Left ventricle myocardium superior (tissue), 1 donor: ENCODE results near the gene NBAS. TPM values are rescaled to one million over a fixed set of nuclear protein-coding genes. Genes with fewer than 3 reads are reported as not detected.

Source experiments
- ATAC-seq: fragments of 200-7000 bp; cut with Tn5 transposase; one replicate; pipeline ENCODE4 v1.9.1; 2020; ENCODE audit warnings: mild to moderate bottlenecking, moderate library complexity
- DNase-seq: peaks from one replicate; pipeline ENCODE4 v3.0.0-alpha.2; 2020
- intact Hi-C: fragments of 100-400 bp; cut with micrococcal nuclease; formaldehyde crosslinking; loops from one replicate; pipeline ENCODE4 v1.11.0; 2022
- total RNA-seq: library from RNA; stranded (reverse); fragmentation: NEBNext Ultra II Directional; extraction: Animal tissue kit (Norgen Biotek cat#: 25700); gene quantifications from one replicate; pipeline ENCODE4 v1.2.1, GENCODE V29; 2021
- donor health status: DM: no; HTN: yes; CAD: no; lungs with severe emphysema.

NBAS gene
- total RNA-seq, 1 donor from 2014 or later: 64.4 TPM

DNA sequence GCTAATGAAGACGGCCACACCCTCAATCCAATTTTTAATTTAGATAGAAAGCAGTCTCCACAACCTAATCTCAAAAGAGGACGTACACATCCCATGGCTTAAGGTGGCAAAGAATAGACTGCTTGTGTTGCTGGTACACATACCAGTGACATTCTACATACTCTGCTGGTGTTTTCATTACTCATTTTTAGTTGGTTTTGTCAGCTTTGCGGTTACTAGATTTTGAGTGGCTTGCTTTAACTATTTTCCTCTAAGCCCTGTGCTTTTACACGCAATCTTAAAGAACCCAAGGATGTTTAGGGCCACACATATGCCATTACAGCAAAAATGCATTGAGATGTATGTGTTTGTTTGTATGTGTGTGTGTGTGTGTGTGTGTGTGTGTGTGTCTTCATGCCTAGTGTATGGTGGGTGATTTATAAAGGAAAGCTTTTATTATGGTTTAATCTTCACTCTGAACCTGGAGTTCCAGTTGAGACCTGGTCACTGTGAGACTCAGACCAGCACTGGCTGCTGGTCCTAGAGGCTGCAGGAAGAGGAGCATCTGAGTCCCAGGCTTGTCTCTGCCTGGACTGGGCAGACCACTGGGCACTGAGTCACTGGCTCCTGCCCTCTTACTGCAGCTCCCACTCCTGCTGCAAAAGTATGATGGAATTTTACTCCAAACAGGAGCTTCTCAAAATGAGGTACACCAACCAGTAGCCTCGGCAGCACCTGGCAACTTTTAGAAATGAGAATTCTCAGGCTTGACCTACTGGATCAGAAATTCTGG, 415.9 kb downstream of the NBAS start:
- ATAC-seq (no peak), DNase-seq (no peak)
- intact Hi-C loops: no loop called here

DNA sequence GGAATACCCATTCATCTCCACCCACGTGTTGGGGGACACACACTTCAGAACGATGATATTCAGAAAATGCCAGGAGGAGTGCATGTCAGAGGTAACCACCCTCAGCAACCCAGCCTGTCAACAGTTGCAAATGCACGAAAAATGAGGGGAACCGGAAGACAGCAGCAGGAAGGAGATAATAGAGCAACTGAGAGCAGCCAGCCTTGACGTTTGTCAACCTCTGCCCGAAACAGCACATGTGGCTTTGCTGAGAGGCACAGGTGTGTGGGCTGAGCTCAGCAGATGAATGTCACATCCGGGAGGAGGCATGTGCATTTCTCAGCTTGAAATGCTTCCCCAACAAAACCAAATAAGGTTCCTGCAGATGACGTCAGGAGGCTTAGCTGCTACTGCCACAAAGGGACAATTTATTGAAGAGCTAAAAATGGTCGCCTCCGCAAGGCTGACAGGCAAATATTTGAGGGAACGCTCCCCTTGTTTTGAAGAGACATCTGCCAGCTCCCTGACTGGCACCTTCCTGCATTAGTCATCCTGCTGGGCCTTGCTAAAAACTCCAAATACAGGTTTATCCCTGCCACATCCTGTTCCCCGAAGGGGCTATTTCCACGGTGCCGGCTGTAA, 419.0 kb downstream of the NBAS start:
- intact Hi-C loops: no loop called here
- no peak for ATAC-seq
- no peak for DNase-seq

DNA sequence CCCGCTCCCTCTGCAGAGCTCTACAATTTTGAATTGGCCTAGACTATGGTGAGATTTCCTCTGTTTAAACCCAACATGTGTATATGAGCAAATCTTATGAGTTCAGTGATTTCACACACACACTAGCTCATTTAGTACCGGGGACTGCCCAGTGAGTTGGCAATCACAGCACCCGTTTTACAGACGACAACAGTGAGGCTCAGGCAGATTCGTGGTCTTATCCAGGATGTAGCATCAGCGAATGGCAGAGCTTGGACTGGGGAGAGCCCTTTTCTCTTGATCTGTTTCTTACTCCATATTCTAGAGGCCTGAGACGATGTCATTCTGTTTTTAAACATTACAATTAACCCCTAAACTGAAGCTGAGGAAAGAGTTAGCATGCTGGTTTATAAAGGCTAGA, 419.9 kb downstream of the NBAS start:
- ATAC-seq (no peak), DNase-seq (no peak)
- intact Hi-C loops: no loop called here

DNA sequence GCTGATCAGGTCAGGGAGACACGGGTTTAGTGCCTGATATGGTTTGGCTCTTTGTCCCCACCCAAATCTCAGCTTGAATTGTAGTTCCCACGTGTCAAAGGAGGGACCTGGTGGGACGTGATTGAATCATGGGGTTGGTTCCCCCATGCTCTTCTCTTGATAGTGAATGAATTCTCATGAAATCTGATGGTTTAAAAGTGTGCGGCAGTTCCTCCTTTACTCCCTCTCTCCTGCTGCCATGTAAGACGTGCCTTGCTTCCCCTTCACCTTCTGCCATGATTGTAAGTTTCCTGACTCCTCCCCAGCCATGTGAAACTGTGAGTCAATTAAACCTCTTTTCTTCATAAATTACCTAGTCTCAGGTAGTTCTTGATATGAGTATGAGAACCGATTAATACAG, 424.5 kb downstream of the NBAS start:
- intact Hi-C loops: no loop called here
- no peak for ATAC-seq

DNA sequence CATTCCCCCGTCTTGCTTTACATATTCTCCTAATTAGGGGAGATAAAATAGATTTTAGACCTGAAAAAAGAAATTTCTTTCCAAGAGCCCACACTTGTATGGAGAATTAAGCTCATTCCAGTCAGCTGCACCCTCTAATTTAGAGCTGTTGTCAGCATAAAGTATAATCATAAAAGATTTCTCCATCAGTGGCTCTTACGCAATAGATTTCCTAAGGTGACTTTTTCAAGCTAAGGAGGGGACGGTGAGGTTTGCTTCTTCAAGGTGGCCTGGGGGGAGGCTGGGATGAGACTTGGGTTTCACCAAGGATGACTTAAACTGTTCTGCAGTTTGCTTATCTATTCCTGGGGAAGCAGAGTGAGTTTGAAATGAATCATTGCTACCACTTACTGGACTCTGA, 426.2 kb downstream of the NBAS start:
- DNase-seq (no peak), ATAC-seq (no peak)
- intact Hi-C loops: no loop called here

More for the DNA sequence above, 424.5 kb downstream of the NBAS start:
- DNase-seq: no peak

DNA sequence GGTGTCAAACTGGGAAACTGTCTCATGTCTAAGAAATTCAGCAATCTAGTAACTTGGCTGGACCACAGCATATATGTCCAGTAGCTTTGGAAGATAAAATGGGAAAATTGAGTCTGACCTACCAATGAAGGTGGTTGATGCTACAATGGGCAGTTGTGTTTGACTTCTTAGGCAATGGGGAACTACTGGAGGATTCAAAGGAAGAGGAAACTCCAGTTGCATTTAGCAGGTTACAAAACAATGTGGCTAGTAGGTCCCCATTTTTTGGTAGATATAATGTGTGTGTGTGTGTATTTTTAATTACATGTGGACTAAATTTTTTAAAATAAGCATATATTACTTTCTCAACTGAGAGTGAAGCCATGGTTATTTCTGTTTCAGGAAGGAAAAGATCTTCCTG, 427.7 kb downstream of the NBAS start:
- intact Hi-C loops: no loop called here
- DNase-seq (no peak), ATAC-seq (no peak)

DNA sequence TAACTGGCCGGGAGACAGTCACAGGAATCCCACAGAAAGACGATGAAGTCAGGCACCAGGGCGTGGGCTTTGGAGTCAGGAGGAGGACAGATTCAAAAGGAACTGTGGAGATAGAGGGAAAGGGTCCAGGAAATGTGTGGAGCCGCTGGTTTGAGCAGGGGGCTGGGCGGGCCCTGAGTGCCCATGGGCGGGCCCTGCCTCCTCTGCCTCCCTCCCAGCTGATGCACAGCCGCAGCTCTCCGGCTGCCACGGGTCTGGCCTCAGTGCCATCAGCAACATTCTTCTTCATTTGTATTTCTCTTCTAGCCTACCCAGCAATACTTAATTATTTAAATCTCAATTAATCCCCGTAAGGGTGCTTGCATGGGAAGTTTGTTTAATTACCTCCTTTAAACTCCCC, 432.3 kb downstream of the NBAS start:
- ATAC-seq (no peak), DNase-seq (no peak)
- intact Hi-C loops: no loop called here

DNA sequence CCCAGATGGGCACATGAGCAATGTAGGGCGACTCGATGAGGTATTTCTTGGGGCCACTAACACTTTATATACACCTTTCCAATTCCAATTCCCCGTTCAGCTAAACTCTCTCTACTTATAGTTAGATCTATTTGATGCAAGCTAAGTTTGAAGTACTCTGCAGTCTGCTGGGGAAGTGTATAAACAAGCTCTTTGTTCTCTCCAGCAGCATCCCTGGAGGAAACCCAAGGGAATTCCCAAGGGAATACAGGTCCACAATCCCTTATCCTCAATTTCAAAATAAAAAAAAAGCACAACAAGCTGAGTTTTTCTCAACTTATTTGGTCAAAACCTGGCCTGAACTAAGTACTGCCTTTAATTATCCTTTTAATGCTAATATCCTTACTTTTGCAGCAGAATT, 433.3 kb downstream of the NBAS start:
- intact Hi-C loops: no loop called here
- DNase-seq (no peak), ATAC-seq (no peak)

DNA sequence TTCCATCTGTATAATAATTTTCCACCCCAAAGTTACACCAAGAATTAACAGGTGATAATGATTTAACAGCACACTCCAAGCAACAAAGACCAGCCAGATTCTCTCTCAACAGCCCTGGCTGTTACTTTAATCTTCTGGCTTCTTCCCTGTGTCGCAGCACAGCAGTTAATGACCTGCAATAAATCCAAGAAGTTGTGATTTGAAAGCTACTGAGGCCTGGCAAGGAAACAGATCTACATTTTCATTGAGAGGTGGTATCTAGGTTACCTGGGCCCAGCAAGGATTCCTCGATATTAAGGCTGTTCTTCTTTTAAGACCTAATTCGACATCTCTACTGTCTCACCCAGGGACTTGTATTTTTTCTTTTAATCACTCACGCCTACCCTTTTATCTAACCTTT, 433.8 kb downstream of the NBAS start:
- ATAC-seq (no peak), DNase-seq (no peak)
- intact Hi-C loops: no loop called here

DNA sequence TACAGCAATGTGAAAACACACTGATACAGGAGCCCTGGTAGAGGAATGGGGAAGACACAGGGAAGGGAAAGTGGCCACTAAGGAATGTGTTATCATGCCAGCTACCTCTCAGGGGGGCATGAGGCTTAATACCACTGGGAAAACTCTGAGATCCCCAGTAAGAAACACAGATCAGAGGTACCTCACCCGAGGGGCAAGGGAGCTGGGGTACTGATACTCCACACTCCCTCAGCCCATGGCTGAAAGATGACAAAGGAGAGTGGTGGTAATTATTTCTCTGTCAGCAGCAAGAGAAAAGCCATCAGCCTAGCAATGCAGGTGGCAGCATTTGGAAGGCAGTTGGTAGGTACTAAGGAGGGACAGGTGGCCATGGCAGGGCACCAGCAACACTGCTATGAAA, 434.8 kb downstream of the NBAS start:
- intact Hi-C loops: no loop called here
- ATAC-seq (no peak), DNase-seq (no peak)

DNA sequence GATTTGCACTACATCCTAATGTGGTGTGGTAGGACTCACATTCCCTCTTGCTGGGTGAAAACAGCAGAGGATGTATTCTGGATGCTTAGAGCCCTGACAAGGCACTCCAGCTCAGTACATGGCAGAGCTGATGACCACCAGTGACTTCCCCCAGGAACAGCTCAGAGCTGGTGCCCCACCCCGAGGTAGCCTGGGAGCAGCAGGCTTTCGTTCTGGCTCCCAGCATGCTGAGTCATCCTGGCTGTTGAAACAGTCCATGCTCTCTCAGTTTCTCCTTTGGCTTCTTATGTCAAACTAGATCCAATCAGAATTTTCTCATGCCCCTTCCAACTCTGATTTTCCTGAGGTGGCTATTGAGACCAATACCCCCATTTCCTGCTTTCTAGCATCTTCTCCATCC, 438.2 kb downstream of the NBAS start:
- ATAC-seq: no peak
- intact Hi-C loops: no loop called here
- no peak for DNase-seq

DNA sequence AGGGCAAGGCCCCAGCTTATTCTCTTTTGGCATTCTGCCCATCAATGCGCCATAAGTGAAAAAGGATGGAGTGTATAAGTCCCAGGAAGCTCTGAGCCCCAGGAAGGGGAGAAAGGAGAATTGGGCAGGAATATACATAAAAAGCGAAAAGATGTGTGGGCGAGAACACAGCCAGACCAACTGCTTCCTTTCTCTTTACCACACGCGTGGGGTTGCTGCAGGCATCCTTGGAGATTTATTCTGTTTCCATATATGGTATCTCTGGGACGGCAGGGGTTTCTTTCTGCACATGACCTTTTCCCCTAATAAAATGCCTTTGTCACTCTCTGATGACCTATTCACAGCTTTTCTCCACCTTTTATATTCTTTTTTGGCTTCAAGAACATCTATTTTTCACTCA, 440.5 kb downstream of the NBAS start:
- DNase-seq (no peak), ATAC-seq (no peak)
- intact Hi-C loops: no loop called here

DNA sequence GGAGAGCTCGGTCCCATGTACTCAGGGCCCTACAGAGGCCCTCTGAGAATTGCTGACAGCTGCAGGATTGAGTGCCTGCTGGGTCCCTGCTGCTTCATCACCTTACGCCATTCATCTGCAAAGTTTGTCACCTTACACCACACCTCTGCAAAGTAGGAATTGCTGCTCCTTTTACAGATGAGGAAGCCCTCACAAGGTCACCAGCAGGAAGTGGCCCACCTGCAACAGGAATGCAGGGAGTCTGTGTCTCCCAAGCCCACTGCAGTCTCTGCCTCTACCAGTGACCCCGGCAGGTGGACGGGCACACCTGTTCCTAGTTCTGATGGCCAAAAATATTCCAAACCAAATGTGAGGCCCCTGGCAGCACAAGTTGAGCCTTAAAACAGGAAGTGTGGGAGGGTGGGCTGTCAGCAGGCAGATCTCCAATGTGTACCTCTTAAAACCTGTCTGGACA, 441.4 kb downstream of the NBAS start:
- DNase-seq: no peak
- intact Hi-C loops: no loop called here
- ATAC-seq: no peak

DNA sequence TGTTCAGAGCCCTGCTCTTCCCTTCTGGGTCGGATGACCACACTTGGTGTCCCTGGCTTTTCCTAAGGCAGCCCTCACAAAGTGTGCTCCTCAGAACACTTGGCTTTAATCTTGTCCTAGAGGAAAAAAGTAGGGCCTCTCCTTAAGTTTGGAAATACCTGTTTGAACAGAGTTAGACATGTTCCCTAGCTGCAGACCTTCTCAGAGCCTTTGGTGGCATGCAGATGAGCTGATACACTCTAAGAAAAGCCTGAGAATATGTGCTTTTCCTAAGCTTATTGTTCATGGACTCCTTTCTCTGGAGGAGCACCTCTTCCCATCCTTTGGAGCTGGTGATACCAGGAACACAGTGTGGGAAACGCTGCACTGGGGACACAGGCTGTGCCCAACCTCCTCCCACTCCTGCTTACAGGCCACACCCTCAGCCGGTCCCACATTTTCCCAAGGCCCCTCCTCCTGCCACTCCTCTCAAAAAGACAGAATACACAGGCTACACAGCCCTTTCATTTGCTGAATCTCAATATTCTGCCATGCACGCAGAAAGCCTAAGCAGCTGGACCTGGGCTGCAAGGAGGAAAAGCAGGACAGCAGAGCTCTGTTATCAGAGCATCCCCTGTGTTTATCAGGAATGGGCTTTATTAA, 443.6 kb downstream of the NBAS start:
- intact Hi-C loops: no loop called here
- DNase-seq (no peak), ATAC-seq (no peak)

Other genes starting within 250 kb of the NBAS start
- 167 TPM for gene DDX1, start 30.5 kb upstream of the NBAS start, total RNA-seq